HG02642 (cell line): ENCODE data around the gene PGPEP1.
"Not testable (repeated sequence)": the region's sequence is repeated elsewhere in the genome, so short reads cannot be mapped to it uniquely, and the experiment has no call there.

Experiments used
- ATAC-seq: cut with Tn5 transposase; IDR thresholded peaks from one replicate; pipeline ENCODE4 v1.9.1; 2021; ENCODE audit warnings: mild to moderate bottlenecking; ENCODE audit not compliant: unreplicated experiment, poor library complexity

The PGPEP1 gene

DNA sequence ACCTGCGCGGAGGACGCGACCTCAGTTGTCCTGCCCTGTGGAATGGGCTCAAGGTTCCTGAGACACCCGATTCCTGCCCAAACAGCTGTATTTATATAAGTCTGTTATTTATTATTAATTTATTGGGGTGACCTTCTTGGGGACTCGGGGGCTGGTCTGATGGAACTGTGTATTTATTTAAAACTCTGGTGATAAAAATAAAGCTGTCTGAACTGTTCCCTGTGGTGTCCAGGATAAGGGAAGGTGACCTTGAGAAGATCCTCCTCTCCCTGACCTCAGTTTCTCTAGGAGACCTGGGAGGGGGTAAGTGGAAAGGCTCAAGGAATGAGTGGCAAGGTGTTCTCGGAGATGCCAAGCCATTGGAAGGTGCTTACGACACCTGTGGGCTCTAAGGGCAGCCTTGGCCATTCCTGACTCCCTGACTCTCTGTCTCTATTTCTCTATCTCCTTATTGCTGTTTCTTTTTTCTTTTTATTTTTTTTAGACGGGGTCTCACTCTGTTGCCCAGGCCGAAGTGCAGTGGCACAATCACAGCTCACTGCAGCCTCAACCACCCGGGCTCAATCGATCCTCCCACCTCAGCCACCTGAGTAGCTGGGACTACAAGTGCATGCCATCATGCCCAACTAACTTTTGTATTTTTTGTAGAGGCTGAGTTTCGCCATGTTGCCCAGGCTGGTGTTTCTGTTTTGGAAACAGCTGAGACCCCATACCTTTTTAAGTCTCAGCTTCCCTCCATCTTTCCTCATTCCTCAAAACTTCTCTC, 48.7 kb downstream of the PGPEP1 start:
- ATAC-seq = no peak

- ATAC-seq = no peak
These were observed 49.3 kb downstream of the PGPEP1 start for GRCh38 chr19:18389726-18390064.

- no peak for ATAC-seq
These were observed 49.9 kb downstream of the PGPEP1 start for GRCh38 chr19:18390065-18390907.

DNA sequence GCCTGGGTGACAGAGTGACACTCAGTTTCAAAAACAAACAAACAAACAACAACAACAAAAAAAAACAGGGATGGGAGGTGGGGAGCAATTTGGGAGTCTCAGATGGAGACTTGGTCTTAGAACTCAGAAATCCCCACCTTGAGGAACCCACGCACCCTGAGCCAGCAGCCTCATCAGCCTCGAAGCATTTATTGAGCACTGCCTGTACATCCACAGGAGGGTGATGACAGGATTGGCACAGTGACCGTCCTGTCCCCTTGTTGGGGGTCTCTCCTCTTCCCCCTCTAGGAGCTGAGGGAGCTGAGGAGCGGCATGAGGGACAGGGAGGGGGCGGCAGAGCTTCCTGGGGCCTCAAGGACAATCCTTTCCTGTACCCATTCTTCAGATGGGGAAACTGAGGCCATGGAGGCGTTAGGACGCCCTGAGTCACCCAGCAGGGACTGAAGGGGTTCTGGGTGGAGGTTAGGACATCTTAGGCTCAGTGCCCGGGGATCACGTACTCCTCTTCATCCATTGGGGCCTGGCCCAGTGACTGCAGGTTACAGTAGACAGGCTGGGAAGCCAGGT, 51.2 kb downstream of the PGPEP1 start:
- no peak for ATAC-seq

DNA sequence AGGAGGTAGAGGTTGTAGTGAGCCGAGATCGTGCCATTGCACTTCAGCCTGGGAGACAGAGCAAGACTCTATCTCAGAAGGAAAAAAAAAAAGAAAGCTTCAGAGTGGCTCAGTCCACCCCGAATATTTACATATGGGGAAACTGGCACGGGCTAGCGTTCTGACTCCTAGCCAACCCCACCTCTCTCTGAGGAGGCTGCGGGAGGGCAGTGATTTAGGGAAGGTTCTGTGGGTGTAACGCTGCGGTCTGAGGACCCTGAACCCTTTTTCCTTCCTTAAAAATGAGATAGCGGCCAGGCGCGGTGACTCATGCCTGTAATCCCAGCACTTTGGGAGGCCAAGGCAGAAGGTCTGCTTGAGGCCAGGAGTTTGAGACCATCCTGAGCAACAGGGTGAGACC, 52.0 kb downstream of the PGPEP1 start:
- no peak for ATAC-seq

GRCh38 chr19:18392926-18393325, 52.5 kb downstream of the PGPEP1 start:
- ATAC-seq = no peak

GRCh38 chr19:18393836-18394235, 53.4 kb downstream of the PGPEP1 start:
- no peak for ATAC-seq

DNA sequence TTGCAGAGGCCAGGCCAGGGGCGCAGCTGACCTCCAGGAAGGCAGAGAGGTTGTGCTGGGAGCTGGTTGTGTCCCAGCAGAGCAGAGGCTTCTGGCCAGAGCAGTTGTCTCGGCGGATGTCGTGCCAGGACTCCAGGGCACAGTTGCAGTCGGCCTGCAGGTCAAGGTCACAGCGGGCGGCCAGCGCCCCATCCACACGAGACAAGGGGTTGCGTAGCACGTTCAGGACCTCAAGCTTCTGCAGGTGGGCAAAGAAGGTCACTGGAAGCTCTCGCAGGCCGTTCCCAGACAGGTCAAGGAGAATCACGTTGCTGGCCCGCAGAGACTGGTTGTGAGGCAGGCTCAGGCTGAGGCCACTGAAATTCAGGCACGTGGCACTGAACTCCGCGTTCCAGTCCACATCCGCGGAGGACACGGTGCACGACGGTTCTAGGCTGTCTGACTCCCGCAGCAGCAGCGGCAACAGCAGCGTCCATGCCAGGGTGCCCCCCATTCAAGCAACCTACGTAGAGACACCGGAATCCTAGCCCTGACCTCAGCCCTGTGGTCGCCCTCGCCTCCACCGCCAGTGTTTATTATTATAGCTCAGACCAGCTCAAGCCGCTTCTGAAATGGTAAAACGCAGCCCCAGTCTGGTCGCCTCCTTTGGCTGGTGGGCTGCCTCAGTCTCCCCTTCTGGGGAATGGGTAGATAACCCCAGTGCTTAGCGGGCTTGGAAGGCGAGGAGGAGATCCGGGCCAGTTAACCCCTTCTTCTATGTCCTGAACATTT, 56.3 kb downstream of the PGPEP1 start:
- ATAC-seq = no peak

- ATAC-seq = no peak
These were observed 57.1 kb downstream of the PGPEP1 start, which contains the start of gene LRRC25 for GRCh38 chr19:18397242-18398202. Gene LRRC25, minus strand, starts transcription at chr19:18397622. Its CDS starts 659 bp downstream, at chr19:18396963.

DNA sequence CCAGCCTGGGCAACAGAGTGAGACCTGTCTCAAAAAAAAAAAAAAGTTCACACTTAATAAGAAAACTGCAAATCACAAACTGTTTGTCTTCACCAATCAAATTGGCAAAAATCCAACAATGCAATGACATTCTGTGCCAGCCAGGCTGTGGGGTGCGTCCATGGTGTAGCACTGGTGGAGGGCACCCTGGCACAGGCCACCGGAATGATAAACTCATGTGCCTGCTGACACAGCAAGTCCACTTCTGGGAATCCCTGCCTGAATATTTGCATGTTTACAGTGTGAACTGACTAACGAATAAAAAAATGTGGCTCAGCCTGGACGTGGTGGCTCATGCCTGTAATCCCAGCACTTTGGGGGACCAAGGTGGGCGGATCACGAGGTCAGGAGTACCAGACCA, 58.6 kb downstream of the PGPEP1 start:
- ATAC-seq = no peak

GRCh38 chr19:18401580-18402112, 61.2 kb downstream of the PGPEP1 start:
- ATAC-seq = no peak

GRCh38 chr19:18402455-18403248, 62.3 kb downstream of the PGPEP1 start:
- ATAC-seq = not testable (repeated sequence)

DNA sequence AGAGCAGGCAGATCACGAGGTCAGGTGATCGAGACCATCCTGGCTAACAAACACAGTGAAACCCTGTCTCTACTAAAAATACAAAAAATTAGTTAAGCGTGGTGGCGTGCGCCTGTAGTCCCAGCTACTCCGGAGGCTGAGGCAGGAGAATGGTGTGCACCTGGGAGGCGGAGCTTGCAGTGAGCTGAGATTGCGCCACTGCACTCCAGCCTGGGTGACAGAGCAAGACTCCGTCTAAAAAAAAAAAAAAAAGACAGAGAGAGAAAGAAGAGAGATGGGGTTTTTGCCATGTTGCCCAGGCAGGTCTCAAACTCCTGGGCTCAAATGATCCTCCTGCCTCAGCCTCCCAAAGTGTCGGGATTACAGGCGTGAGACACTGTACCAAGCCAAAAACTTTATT, 65.4 kb downstream of the PGPEP1 start:
- not testable (repeated sequence) for ATAC-seq

DNA sequence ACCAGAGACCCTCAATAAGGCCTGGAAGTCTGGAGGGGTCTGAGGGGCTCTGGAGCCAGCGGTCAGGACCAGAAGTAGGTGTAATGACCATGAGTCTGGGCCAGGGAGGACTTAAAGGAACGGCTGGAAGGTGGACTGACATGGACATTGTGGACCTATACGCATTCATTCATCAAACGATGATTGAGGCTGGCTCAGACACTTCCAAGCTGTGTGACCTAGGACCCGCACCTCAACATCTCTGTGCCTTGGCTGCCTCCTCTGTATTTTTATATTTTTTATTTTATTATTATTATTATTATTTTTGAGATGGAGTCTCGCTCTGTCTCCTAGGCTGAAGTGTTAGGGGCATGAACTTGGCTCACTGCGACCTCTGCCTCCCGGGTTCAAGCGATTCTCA, 66.4 kb downstream of the PGPEP1 start:
- ATAC-seq = no peak

- peak; percentile 57 for ATAC-seq
These were observed 67.7 kb downstream of the PGPEP1 start for GRCh38 chr19:18408053-18408476.

GRCh38 chr19:18412610-18413239, 72.3 kb downstream of the PGPEP1 start:
- ATAC-seq = no peak

- no peak for ATAC-seq
These were observed 74.2 kb downstream of the PGPEP1 start for GRCh38 chr19:18414504-18415177.
